Measurements from ENCODE around the gene PDZD8.
"Not testable (repeated sequence)": the region's sequence is repeated elsewhere in the genome, so short reads cannot be mapped to it uniquely, and the experiment has no call there.

PDZD8 gene

GRCh38 chr10:117290872-117291271 lies 84.4 kb downstream of the PDZD8 start:
- H3K9me3 ChIP-seq (ENCODE audit: low read length); H3K4me3 ChIP-seq (ENCODE audit: low read length); H2AFZ ChIP-seq (ENCODE audit: low read depth, low read length); H3K4me1 ChIP-seq (ENCODE audit: insufficient read depth, low read length); H3K27me3 ChIP-seq (ENCODE audit: insufficient read depth, low read length): not testable (repeated sequence)
- H3K36me3 ChIP-seq (ENCODE audit: insufficient read depth, low read length) = peaks cover 23% of the 10 kb centered on the region

- Histone ChIP-seq H3K9me3 (ENCODE audit: low read length) (no peaks in the 10 kb centered on the region), H3K4me3 (ENCODE audit: low read length) (no peak overlapping the region), H3K36me3 (ENCODE audit: insufficient read depth, low read length) (peaks cover 47% of the 10 kb centered on the region), H2AFZ (ENCODE audit: low read depth, low read length) (no peak overlapping the region), H3K4me1 (ENCODE audit: insufficient read depth, low read length) (no peaks in the 10 kb centered on the region), H3K27me3 (ENCODE audit: insufficient read depth, low read length) (no peaks in the 10 kb centered on the region)
Observed at GRCh38 chr10:117284716-117285494, 90.3 kb downstream of the PDZD8 start.

- no peak overlapping the region for H2AFZ ChIP-seq (ENCODE audit: low read depth, low read length)
- no peak overlapping the region for H3K4me3 ChIP-seq (ENCODE audit: low read length)
- H3K36me3 ChIP-seq (ENCODE audit: insufficient read depth, low read length) = no peaks in the 10 kb centered on the region
- H3K27me3 ChIP-seq (ENCODE audit: insufficient read depth, low read length) = no peaks in the 10 kb centered on the region
- H3K9me3 ChIP-seq (ENCODE audit: low read length) = no peaks in the 10 kb centered on the region
- H3K4me1 ChIP-seq (ENCODE audit: insufficient read depth, low read length) = no peaks in the 10 kb centered on the region
Observed at GRCh38 chr10:117277675-117278074, 97.6 kb downstream of the PDZD8 start.

GRCh38 chr10:117275121-117275520 lies 100.1 kb downstream of the PDZD8 start:
- Histone ChIP-seq H3K27me3 (ENCODE audit: insufficient read depth, low read length) (no peaks in the 10 kb centered on the region), H3K9me3 (ENCODE audit: low read length) (no peaks in the 10 kb centered on the region), H2AFZ (ENCODE audit: low read depth, low read length) (no peak overlapping the region), H3K4me1 (ENCODE audit: insufficient read depth, low read length) (no peaks in the 10 kb centered on the region), H3K36me3 (ENCODE audit: insufficient read depth, low read length) (no peaks in the 10 kb centered on the region), H3K4me3 (ENCODE audit: low read length) (no peak overlapping the region)

GRCh38 chr10:117274509-117274908 lies 100.7 kb downstream of the PDZD8 start:
- H3K4me1 ChIP-seq (ENCODE audit: insufficient read depth, low read length) = no peaks in the 10 kb centered on the region
- H3K9me3 ChIP-seq (ENCODE audit: low read length) = no peaks in the 10 kb centered on the region
- H2AFZ ChIP-seq (ENCODE audit: low read depth, low read length) = no peak overlapping the region
- no peaks in the 10 kb centered on the region for H3K36me3 ChIP-seq (ENCODE audit: insufficient read depth, low read length)
- no peak overlapping the region for H3K4me3 ChIP-seq (ENCODE audit: low read length)
- H3K27me3 ChIP-seq (ENCODE audit: insufficient read depth, low read length) = no peaks in the 10 kb centered on the region

GRCh38 chr10:117273980-117274379 lies 101.3 kb downstream of the PDZD8 start:
- no peak overlapping the region for H3K4me3 ChIP-seq (ENCODE audit: low read length)
- H3K4me1 ChIP-seq (ENCODE audit: insufficient read depth, low read length) = no peaks in the 10 kb centered on the region
- H3K9me3 ChIP-seq (ENCODE audit: low read length) = no peaks in the 10 kb centered on the region
- H2AFZ ChIP-seq (ENCODE audit: low read depth, low read length) = no peak overlapping the region
- H3K36me3 ChIP-seq (ENCODE audit: insufficient read depth, low read length) = no peaks in the 10 kb centered on the region
- H3K27me3 ChIP-seq (ENCODE audit: insufficient read depth, low read length) = no peaks in the 10 kb centered on the region

- H3K4me1 ChIP-seq (ENCODE audit: insufficient read depth, low read length) = no peaks in the 10 kb centered on the region
- H3K4me3 ChIP-seq (ENCODE audit: low read length) = no peak overlapping the region
- no peaks in the 10 kb centered on the region for H3K27me3 ChIP-seq (ENCODE audit: insufficient read depth, low read length)
- no peak overlapping the region for H2AFZ ChIP-seq (ENCODE audit: low read depth, low read length)
- H3K9me3 ChIP-seq (ENCODE audit: low read length) = no peaks in the 10 kb centered on the region
- no peaks in the 10 kb centered on the region for H3K36me3 ChIP-seq (ENCODE audit: insufficient read depth, low read length)
Observed at GRCh38 chr10:117272195-117273076, 102.8 kb downstream of the PDZD8 start.

GRCh38 chr10:117271427-117271826 lies 103.8 kb downstream of the PDZD8 start:
- Histone ChIP-seq H3K27me3 (ENCODE audit: insufficient read depth, low read length) (no peaks in the 10 kb centered on the region), H2AFZ (ENCODE audit: low read depth, low read length) (no peak overlapping the region), H3K9me3 (ENCODE audit: low read length) (no peaks in the 10 kb centered on the region), H3K36me3 (ENCODE audit: insufficient read depth, low read length) (no peaks in the 10 kb centered on the region), H3K4me3 (ENCODE audit: low read length) (no peak overlapping the region), H3K4me1 (ENCODE audit: insufficient read depth, low read length) (no peaks in the 10 kb centered on the region)

- Histone ChIP-seq H2AFZ (ENCODE audit: low read depth, low read length) (no peak overlapping the region), H3K4me1 (ENCODE audit: insufficient read depth, low read length) (no peaks in the 10 kb centered on the region), H3K9me3 (ENCODE audit: low read length) (no peaks in the 10 kb centered on the region), H3K36me3 (ENCODE audit: insufficient read depth, low read length) (no peaks in the 10 kb centered on the region), H3K27me3 (ENCODE audit: insufficient read depth, low read length) (no peaks in the 10 kb centered on the region), H3K4me3 (ENCODE audit: low read length) (no peak overlapping the region)
Observed at GRCh38 chr10:117268907-117269306, 106.3 kb downstream of the PDZD8 start.

- Histone ChIP-seq H2AFZ (ENCODE audit: low read depth, low read length) (no peak overlapping the region), H3K9me3 (ENCODE audit: low read length) (no peaks in the 10 kb centered on the region), H3K4me3 (ENCODE audit: low read length) (no peak overlapping the region), H3K36me3 (ENCODE audit: insufficient read depth, low read length) (no peaks in the 10 kb centered on the region), H3K27me3 (ENCODE audit: insufficient read depth, low read length) (no peaks in the 10 kb centered on the region), H3K4me1 (ENCODE audit: insufficient read depth, low read length) (no peaks in the 10 kb centered on the region)
Observed at GRCh38 chr10:117268258-117268657, 107.0 kb downstream of the PDZD8 start.

GRCh38 chr10:117266812-117267211 lies 108.4 kb downstream of the PDZD8 start:
- H3K36me3 ChIP-seq (ENCODE audit: insufficient read depth, low read length) = no peaks in the 10 kb centered on the region
- no peaks in the 10 kb centered on the region for H3K4me1 ChIP-seq (ENCODE audit: insufficient read depth, low read length)
- H2AFZ ChIP-seq (ENCODE audit: low read depth, low read length) = no peak overlapping the region
- no peak overlapping the region for H3K4me3 ChIP-seq (ENCODE audit: low read length)
- H3K9me3 ChIP-seq (ENCODE audit: low read length) = no peaks in the 10 kb centered on the region
- H3K27me3 ChIP-seq (ENCODE audit: insufficient read depth, low read length) = no peaks in the 10 kb centered on the region

GRCh38 chr10:117266400-117266799 lies 108.8 kb downstream of the PDZD8 start:
- H3K4me1 ChIP-seq (ENCODE audit: insufficient read depth, low read length) = no peaks in the 10 kb centered on the region
- no peaks in the 10 kb centered on the region for H3K27me3 ChIP-seq (ENCODE audit: insufficient read depth, low read length)
- H2AFZ ChIP-seq (ENCODE audit: low read depth, low read length) = no peak overlapping the region
- H3K36me3 ChIP-seq (ENCODE audit: insufficient read depth, low read length) = no peaks in the 10 kb centered on the region
- no peak overlapping the region for H3K4me3 ChIP-seq (ENCODE audit: low read length)
- H3K9me3 ChIP-seq (ENCODE audit: low read length) = no peaks in the 10 kb centered on the region

- no peaks in the 10 kb centered on the region for H3K36me3 ChIP-seq (ENCODE audit: insufficient read depth, low read length)
- H3K9me3 ChIP-seq (ENCODE audit: low read length) = no peaks in the 10 kb centered on the region
- peaks cover 5% of the 10 kb centered on the region for H3K4me1 ChIP-seq (ENCODE audit: insufficient read depth, low read length)
- peaks cover 2% of the 10 kb centered on the region for H3K27me3 ChIP-seq (ENCODE audit: insufficient read depth, low read length)
- no peak overlapping the region for H2AFZ ChIP-seq (ENCODE audit: low read depth, low read length)
- H3K4me3 ChIP-seq (ENCODE audit: low read length) = no peak overlapping the region
Observed at GRCh38 chr10:117264782-117265181, 110.5 kb downstream of the PDZD8 start.

Measured in neuron (in vitro differentiated cells).